ENCODE measurements around the gene AATK. TPM values are rescaled to one million over a fixed set of nuclear protein-coding genes. Genes with fewer than 3 reads are reported as not detected.

Gene AATK
- total RNA-seq, 2 experiments from 2014 or later: 0.25 to 0.82 TPM

DNA sequence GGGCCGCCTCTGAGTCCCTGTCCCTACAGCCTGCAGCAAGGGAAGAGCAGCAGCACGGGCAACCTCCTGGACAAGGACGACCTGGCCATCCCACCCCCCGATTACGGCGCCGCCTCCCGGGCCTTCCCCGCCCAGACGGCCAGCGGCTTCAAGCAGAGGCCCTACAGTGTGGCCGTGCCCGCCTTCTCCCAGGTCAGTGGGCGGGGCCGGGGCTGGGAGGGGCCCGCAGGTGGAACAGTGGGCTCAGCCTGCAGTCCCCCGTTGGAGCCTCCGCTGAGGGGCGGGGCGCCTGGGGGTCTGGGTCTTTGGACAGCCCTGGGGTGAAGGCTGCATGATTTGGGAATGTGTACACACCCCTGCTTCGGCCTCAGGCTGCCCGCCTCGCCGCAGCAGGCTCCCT lies 59.3 kb downstream of the AATK start:
- intact Hi-C loops (cut with DNase I, micrococcal nuclease): no loop called here
- H3K9me3 Mint-ChIP-seq: no peaks in the 10 kb centered on the region
- H3K27me3 Mint-ChIP-seq: no peaks in the 10 kb centered on the region
- H3K4me1 Mint-ChIP-seq (ENCODE audit: low read depth): no peaks in the 10 kb centered on the region
- peaks cover 4% of the 10 kb centered on the region for H3K4me1 ChIP-seq (ENCODE audit: insufficient read depth, low read length)
- ATAC-seq (ENCODE audit: poor library complexity): no peak
- no peaks in the 10 kb centered on the region for H3K9me3 ChIP-seq (ENCODE audit: control insufficient read depth in 1 of 2, insufficient read depth in 1 of 2, low read length in 2 of 2)
- H3K4me3 Mint-ChIP-seq: no peak overlapping the region
- H3K36me3 ChIP-seq (ENCODE audit: insufficient read depth, low read length): no peaks in the 10 kb centered on the region
- ChIA-PET CTCF (no interaction called here), POLR2A (no interaction called here)
- no peaks in the 10 kb centered on the region for H3K36me3 Mint-ChIP-seq (ENCODE audit: low read depth)
- TF ChIP-seq, protein P1, sequence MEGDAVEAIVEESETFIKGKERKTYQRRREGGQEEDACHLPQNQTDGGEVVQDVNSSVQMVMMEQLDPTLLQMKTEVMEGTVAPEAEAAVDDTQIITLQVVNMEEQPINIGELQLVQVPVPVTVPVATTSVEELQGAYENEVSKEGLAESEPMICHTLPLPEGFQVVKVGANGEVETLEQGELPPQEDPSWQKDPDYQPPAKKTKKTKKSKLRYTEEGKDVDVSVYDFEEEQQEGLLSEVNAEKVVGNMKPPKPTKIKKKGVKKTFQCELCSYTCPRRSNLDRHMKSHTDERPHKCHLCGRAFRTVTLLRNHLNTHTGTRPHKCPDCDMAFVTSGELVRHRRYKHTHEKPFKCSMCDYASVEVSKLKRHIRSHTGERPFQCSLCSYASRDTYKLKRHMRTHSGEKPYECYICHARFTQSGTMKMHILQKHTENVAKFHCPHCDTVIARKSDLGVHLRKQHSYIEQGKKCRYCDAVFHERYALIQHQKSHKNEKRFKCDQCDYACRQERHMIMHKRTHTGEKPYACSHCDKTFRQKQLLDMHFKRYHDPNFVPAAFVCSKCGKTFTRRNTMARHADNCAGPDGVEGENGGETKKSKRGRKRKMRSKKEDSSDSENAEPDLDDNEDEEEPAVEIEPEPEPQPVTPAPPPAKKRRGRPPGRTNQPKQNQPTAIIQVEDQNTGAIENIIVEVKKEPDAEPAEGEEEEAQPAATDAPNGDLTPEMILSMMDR (IDR thresholded peaks at IDR 0.05): no peak
- H3K4me3 ChIP-seq (ENCODE audit: low read length): no peak overlapping the region
- no peaks in the 10 kb centered on the region for H3K27me3 ChIP-seq (ENCODE audit: control insufficient read depth in 1 of 2, insufficient read depth in 2 of 2, low read length in 2 of 2)
- no peak overlapping the region for H3K27ac ChIP-seq (ENCODE audit: low read depth in 1 of 2, low read length in 2 of 2)
- no peak overlapping the region for H3K27ac Mint-ChIP-seq
- no peak for DNase-seq

DNA sequence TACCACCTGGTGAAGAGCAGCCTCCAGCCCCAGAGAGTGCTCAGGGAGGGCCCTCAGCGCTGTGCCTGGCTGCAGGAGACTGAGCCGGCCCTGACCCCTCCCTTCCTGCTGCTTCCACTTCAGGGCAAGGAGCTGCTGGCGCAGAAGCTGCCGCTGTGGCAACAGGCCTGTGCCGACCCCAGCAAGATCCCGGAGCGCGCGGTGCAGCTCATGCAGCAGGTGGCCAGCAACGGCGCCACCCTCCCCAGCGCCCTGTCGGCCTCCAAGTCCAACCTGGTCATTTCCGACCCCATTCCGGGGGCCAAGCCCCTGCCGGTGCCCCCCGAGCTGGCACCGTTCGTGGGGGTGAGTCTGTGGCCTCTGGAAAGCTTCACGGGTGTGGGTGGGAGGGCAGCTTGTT lies 62.6 kb downstream of the AATK start:
- H3K36me3 ChIP-seq (ENCODE audit: insufficient read depth, low read length): no peaks in the 10 kb centered on the region
- H3K27me3 ChIP-seq (ENCODE audit: control insufficient read depth in 1 of 2, insufficient read depth in 2 of 2, low read length in 2 of 2): no peaks in the 10 kb centered on the region
- TF ChIP-seq, protein P1 (IDR thresholded peaks at IDR 0.05): no peak
- H3K9me3 Mint-ChIP-seq: no peaks in the 10 kb centered on the region
- no peak overlapping the region for H3K27ac Mint-ChIP-seq
- POLR2A ChIA-PET: no interaction called here
- intact Hi-C loops (cut with DNase I, micrococcal nuclease): loop anchor here in 1 of 2 experiments (2.0 to 5.0 kb wide), 2 partner anchors 41 to 677 kb away; no protein-coding TSS in a partner anchor
- no peak for DNase-seq
- no peak overlapping the region for H3K4me3 Mint-ChIP-seq
- no peak overlapping the region for H3K4me3 ChIP-seq (ENCODE audit: low read length)
- H3K4me1 ChIP-seq (ENCODE audit: insufficient read depth, low read length): peaks cover 23% of the 10 kb centered on the region
- no peak for ATAC-seq (ENCODE audit: poor library complexity)
- no peaks in the 10 kb centered on the region for H3K36me3 Mint-ChIP-seq (ENCODE audit: low read depth)
- H3K9me3 ChIP-seq (ENCODE audit: control insufficient read depth in 1 of 2, insufficient read depth in 1 of 2, low read length in 2 of 2): no peaks in the 10 kb centered on the region
- no peak overlapping the region for H3K27ac ChIP-seq (ENCODE audit: low read depth in 1 of 2, low read length in 2 of 2)
- CTCF ChIA-PET: interaction anchor here (2.0 kb wide), 1 partner anchor 86 kb away, joined by 13 read pairs; no protein-coding TSS in a partner anchor
- no peaks in the 10 kb centered on the region for H3K4me1 Mint-ChIP-seq (ENCODE audit: low read depth)
- no peaks in the 10 kb centered on the region for H3K27me3 Mint-ChIP-seq

DNA sequence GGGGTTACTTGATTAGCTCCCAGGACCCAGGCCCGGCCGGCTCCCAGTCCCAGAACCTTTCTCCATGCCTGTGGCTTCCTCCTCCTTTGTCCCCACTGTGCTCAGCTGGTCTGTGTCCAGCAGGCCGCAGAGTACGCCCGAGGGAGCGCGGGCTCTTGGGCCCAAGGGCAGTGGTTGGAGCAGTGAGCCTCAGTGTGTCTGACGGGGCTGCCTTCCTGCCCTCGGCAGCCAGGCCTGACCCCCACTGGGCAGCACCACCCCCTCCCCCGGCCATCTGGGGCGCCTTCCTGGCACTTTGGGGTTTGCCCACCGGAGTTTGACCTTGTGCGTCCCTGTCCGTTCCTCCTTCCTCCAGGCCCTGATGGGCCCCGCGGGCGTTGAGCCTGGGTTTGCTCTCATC lies 63.2 kb downstream of the AATK start:
- TF ChIP-seq, protein P1 (IDR thresholded peaks at IDR 0.05): no peak
- ChIA-PET CTCF (interaction anchor here (1.7 to 2.0 kb wide), 2 partner anchors 85 to 114 kb away, joined by 13 to 15 read pairs; no protein-coding TSS in a partner anchor), POLR2A (no interaction called here)
- no peak for DNase-seq
- ATAC-seq (ENCODE audit: poor library complexity): no peak
- H3K9me3 ChIP-seq (ENCODE audit: control insufficient read depth in 1 of 2, insufficient read depth in 1 of 2, low read length in 2 of 2): no peaks in the 10 kb centered on the region
- H3K4me3 ChIP-seq (ENCODE audit: low read length): no peak overlapping the region
- Mint-ChIP-seq H3K27me3 (no peaks in the 10 kb centered on the region), H3K36me3 (ENCODE audit: low read depth) (no peaks in the 10 kb centered on the region), H3K4me3 (no peak overlapping the region), H3K27ac (no peak overlapping the region), H3K9me3 (no peaks in the 10 kb centered on the region), H3K4me1 (ENCODE audit: low read depth) (no peaks in the 10 kb centered on the region)
- peaks cover 29% of the 10 kb centered on the region for H3K4me1 ChIP-seq (ENCODE audit: insufficient read depth, low read length)
- no peaks in the 10 kb centered on the region for H3K36me3 ChIP-seq (ENCODE audit: insufficient read depth, low read length)
- H3K27me3 ChIP-seq (ENCODE audit: control insufficient read depth in 1 of 2, insufficient read depth in 2 of 2, low read length in 2 of 2): no peaks in the 10 kb centered on the region
- H3K27ac ChIP-seq (ENCODE audit: low read depth in 1 of 2, low read length in 2 of 2): no peak overlapping the region
- intact Hi-C loops (cut with DNase I, micrococcal nuclease): loop anchor here in 1 of 2 experiments (2.0 to 5.0 kb wide), 2 partner anchors 41 to 676 kb away; no protein-coding TSS in a partner anchor
